ENCODE data around the gene LYPD8. TPM values are rescaled to one million over a fixed set of nuclear protein-coding genes. Genes with fewer than 3 reads are reported as not detected.

Gene LYPD8
- total RNA-seq, 5 donors from 2014 or later (not counting 1 experiment from before 2014, with no cell fraction given): not detected

- Mint-ChIP-seq H3K4me3 (no peak overlapping the region), H3K36me3 (no peaks in the 10 kb centered on the region), H3K27ac (no peak overlapping the region), H3K4me1 (no peaks in the 10 kb centered on the region), H3K9me3 (no peaks in the 10 kb centered on the region), H3K27me3 (peaks cover 8 to 16% of the 10 kb centered on the region in 2 donors)
- Histone ChIP-seq H3K4me3 (ENCODE audit: control insufficient read depth in 1 of 2, extremely low read depth in 1 of 2, low read length in 1 of 2) (no peak overlapping the region), H3K4me1 (ENCODE audit: control insufficient read depth in 1 of 2, extremely low read depth in 1 of 2, insufficient read depth in 2 of 2, low read length in 2 of 2) (no peaks in the 10 kb centered on the region), H3K27me3 (replicated peaks in 1 of 2; ENCODE audit: control insufficient read depth in 2 of 2, extremely low read depth in 1 of 2, insufficient read depth in 2 of 2, low read length in 1 of 2) (peaks cover 0 to 25% of the 10 kb centered on the region in 2 experiments), H3K36me3 (ENCODE audit: control insufficient read depth in 2 of 2, extremely low read depth in 1 of 2, insufficient read depth in 1 of 2, low read length in 1 of 2) (no peaks in the 10 kb centered on the region), H3K27ac (ENCODE audit: low read length) (no peak overlapping the region), H3K9me3 (no peaks in the 10 kb centered on the region)
- ATAC-seq (replicated peaks in 1 of 4) (no peak), DNase-seq (no peak)
- ChIA-PET POLR2A (no interaction called here), CTCF (no interaction called here)
- 95% methylated on average over 3 of the region's 4 CpGs for WGBS (ENCODE audit: insufficient coverage)
Measured at GRCh38 chr1:248787430-248787829, 31.9 kb upstream of the LYPD8 start.

GRCh38 chr1:248786156-248786555, 30.6 kb upstream of the LYPD8 start:
- Mint-ChIP-seq H3K36me3 (no peaks in the 10 kb centered on the region), H3K4me3 (no peak overlapping the region), H3K27ac (no peak overlapping the region), H3K4me1 (no peaks in the 10 kb centered on the region), H3K27me3 (peaks cover 14 to 28% of the 10 kb centered on the region in 2 donors), H3K9me3 (peaks cover 0 to 6% (median 5%) of the 10 kb centered on the region in 3 donors)
- H3K4me3 ChIP-seq (ENCODE audit: control insufficient read depth in 1 of 2, extremely low read depth in 1 of 2, low read length in 1 of 2): no peak overlapping the region
- ATAC-seq (replicated peaks in 1 of 4) (no peak), DNase-seq (no peak)
- H3K36me3 ChIP-seq (ENCODE audit: control insufficient read depth in 2 of 2, extremely low read depth in 1 of 2, insufficient read depth in 1 of 2, low read length in 1 of 2): no peaks in the 10 kb centered on the region
- CTCF ChIA-PET: no interaction called here
- peaks cover 0 to 26% of the 10 kb centered on the region in 2 experiments for H3K27me3 ChIP-seq (replicated peaks in 1 of 2; ENCODE audit: control insufficient read depth in 2 of 2, extremely low read depth in 1 of 2, insufficient read depth in 2 of 2, low read length in 1 of 2)
- WGBS (ENCODE audit: insufficient coverage): 44% methylated on average over 1 of the region's 3 CpGs
- POLR2A ChIA-PET: no interaction called here
- H3K4me1 ChIP-seq (ENCODE audit: control insufficient read depth in 1 of 2, extremely low read depth in 1 of 2, insufficient read depth in 2 of 2, low read length in 2 of 2): no peaks in the 10 kb centered on the region
- no peaks in the 10 kb centered on the region for H3K9me3 ChIP-seq
- H3K27ac ChIP-seq (ENCODE audit: low read length): no peak overlapping the region

- no peak for ATAC-seq (replicated peaks in 1 of 4)
- WGBS (ENCODE audit: insufficient coverage): 61% methylated on average over 2 of the region's 3 CpGs
- no peaks in the 10 kb centered on the region for H3K4me1 Mint-ChIP-seq
Measured at GRCh38 chr1:248783367-248783766, 27.8 kb upstream of the LYPD8 start.

GRCh38 chr1:248782416-248783141, 27.0 kb upstream of the LYPD8 start:
- no peaks in the 10 kb centered on the region for H3K4me1 Mint-ChIP-seq
- Histone ChIP-seq H3K9me3 (no peaks in the 10 kb centered on the region), H3K4me3 (ENCODE audit: control insufficient read depth in 1 of 2, extremely low read depth in 1 of 2, low read length in 1 of 2) (no peak overlapping the region), H3K27me3 (replicated peaks in 1 of 2; ENCODE audit: control insufficient read depth in 2 of 2, extremely low read depth in 1 of 2, insufficient read depth in 2 of 2, low read length in 1 of 2) (peaks cover 0 to 19% of the 10 kb centered on the region in 2 experiments), H3K4me1 (ENCODE audit: control insufficient read depth in 1 of 2, extremely low read depth in 1 of 2, insufficient read depth in 2 of 2, low read length in 2 of 2) (no peaks in the 10 kb centered on the region), H3K36me3 (ENCODE audit: control insufficient read depth in 2 of 2, extremely low read depth in 1 of 2, insufficient read depth in 1 of 2, low read length in 1 of 2) (no peaks in the 10 kb centered on the region), H3K27ac (ENCODE audit: low read length) (no peak overlapping the region)
- ATAC-seq (replicated peaks in 1 of 4) (no peak), DNase-seq (no peak)
- peaks cover 14 to 25% of the 10 kb centered on the region in 2 donors for H3K27me3 Mint-ChIP-seq
- H3K27ac Mint-ChIP-seq: no peak overlapping the region
- peaks cover 3 to 9% (median 8%) of the 10 kb centered on the region in 3 donors for H3K9me3 Mint-ChIP-seq
- H3K4me3 Mint-ChIP-seq: no peak overlapping the region
- WGBS (ENCODE audit: insufficient coverage): 91% methylated on average over 10 of the region's 16 CpGs
- ChIA-PET CTCF (no interaction called here), POLR2A (no interaction called here)
- no peaks in the 10 kb centered on the region for H3K36me3 Mint-ChIP-seq

More at GRCh38 chr1:248783367-248783766, 27.8 kb upstream of the LYPD8 start:
- no peaks in the 10 kb centered on the region for H3K9me3 ChIP-seq
- no peaks in the 10 kb centered on the region for H3K4me1 ChIP-seq (ENCODE audit: control insufficient read depth in 1 of 2, extremely low read depth in 1 of 2, insufficient read depth in 2 of 2, low read length in 2 of 2)
- ChIA-PET CTCF (no interaction called here), POLR2A (no interaction called here)
- no peak overlapping the region for H3K4me3 ChIP-seq (ENCODE audit: control insufficient read depth in 1 of 2, extremely low read depth in 1 of 2, low read length in 1 of 2)
- H3K4me3 Mint-ChIP-seq: no peak overlapping the region
- H3K9me3 Mint-ChIP-seq: peaks cover 0 to 9% (median 5%) of the 10 kb centered on the region in 3 donors
- no peak overlapping the region for H3K27ac Mint-ChIP-seq
- H3K36me3 Mint-ChIP-seq: no peaks in the 10 kb centered on the region
- peaks cover 14 to 28% of the 10 kb centered on the region in 2 donors for H3K27me3 Mint-ChIP-seq
- H3K27me3 ChIP-seq (replicated peaks in 1 of 2; ENCODE audit: control insufficient read depth in 2 of 2, extremely low read depth in 1 of 2, insufficient read depth in 2 of 2, low read length in 1 of 2): peaks cover 0 to 22% of the 10 kb centered on the region in 2 experiments
- H3K27ac ChIP-seq (ENCODE audit: low read length): no peak overlapping the region
- no peaks in the 10 kb centered on the region for H3K36me3 ChIP-seq (ENCODE audit: control insufficient read depth in 2 of 2, extremely low read depth in 1 of 2, insufficient read depth in 1 of 2, low read length in 1 of 2)
- DNase-seq: no peak

DNA sequence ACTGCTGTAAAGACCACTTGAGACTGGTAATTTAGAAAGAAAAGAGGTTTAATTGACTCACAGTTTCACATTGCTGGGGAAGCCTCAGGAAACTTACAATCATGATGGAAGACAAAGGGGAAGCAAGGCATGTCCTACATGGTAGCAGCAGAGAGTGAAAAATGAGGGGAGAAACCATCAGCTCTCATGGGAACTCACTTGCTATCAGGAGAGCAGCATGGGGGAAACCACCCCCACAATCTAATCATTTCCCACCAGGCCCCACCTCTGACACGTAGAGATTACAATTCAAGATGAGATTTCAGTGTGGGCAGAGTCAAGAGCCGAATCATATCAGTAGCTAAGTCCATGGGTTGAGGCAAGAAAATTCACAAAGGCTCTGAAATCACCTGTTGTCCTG, 23.8 kb upstream of the LYPD8 start:
- Histone ChIP-seq H3K27ac (ENCODE audit: low read length) (no peak overlapping the region), H3K36me3 (ENCODE audit: control insufficient read depth in 2 of 2, extremely low read depth in 1 of 2, insufficient read depth in 1 of 2, low read length in 1 of 2) (no peaks in the 10 kb centered on the region), H3K9me3 (no peaks in the 10 kb centered on the region), H3K4me1 (ENCODE audit: control insufficient read depth in 1 of 2, extremely low read depth in 1 of 2, insufficient read depth in 2 of 2, low read length in 2 of 2) (no peaks in the 10 kb centered on the region), H3K4me3 (ENCODE audit: control insufficient read depth in 1 of 2, extremely low read depth in 1 of 2, low read length in 1 of 2) (no peak overlapping the region), H3K27me3 (replicated peaks in 1 of 2; ENCODE audit: control insufficient read depth in 2 of 2, extremely low read depth in 1 of 2, insufficient read depth in 2 of 2, low read length in 1 of 2) (peaks cover 0 to 20% of the 10 kb centered on the region in 2 experiments)
- no peak overlapping the region for H3K4me3 Mint-ChIP-seq
- ATAC-seq (replicated peaks in 1 of 4) (no peak), DNase-seq (no peak)
- H3K27me3 Mint-ChIP-seq: peaks cover 14 to 24% of the 10 kb centered on the region in 2 donors
- no peaks in the 10 kb centered on the region for H3K36me3 Mint-ChIP-seq
- POLR2A ChIA-PET: interaction anchor here in 1 of 2 donors (0.6 kb wide), 1 partner anchor 883 kb away, joined by 3 read pairs; no protein-coding TSS in a partner anchor
- H3K4me1 Mint-ChIP-seq: no peaks in the 10 kb centered on the region
- H3K27ac Mint-ChIP-seq: no peak overlapping the region
- CTCF ChIA-PET: no interaction called here
- H3K9me3 Mint-ChIP-seq: peaks cover 15 to 22% (median 15%) of the 10 kb centered on the region in 3 donors
- 89% methylated on average over 1 of the region's 2 CpGs for WGBS (ENCODE audit: insufficient coverage)

DNA sequence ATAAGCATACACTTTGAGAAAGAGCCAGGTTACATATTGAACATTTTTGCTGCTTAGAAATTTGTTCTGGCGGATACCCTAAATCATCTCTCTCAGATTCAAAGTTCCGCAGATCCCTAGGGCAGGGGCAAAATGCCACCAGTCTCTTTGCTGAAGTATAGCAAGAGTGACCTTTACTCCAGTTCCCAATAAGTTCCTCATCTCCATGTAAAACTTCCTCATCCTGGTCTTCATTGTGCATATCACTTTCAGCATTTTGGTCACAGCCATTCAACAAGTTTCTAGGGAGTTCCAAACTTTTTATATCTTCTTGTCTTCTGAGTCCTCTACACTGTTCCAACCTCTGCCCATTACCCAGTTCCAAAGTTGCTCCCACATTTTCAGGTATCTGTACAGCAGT, 23.3 kb upstream of the LYPD8 start:
- H3K36me3 ChIP-seq (ENCODE audit: control insufficient read depth in 2 of 2, extremely low read depth in 1 of 2, insufficient read depth in 1 of 2, low read length in 1 of 2): no peaks in the 10 kb centered on the region
- H3K27ac ChIP-seq (ENCODE audit: low read length): no peak overlapping the region
- no peaks in the 10 kb centered on the region for H3K4me1 ChIP-seq (ENCODE audit: control insufficient read depth in 1 of 2, extremely low read depth in 1 of 2, insufficient read depth in 2 of 2, low read length in 2 of 2)
- H3K36me3 Mint-ChIP-seq: no peaks in the 10 kb centered on the region
- peaks cover 0 to 17% of the 10 kb centered on the region in 2 experiments for H3K27me3 ChIP-seq (replicated peaks in 1 of 2; ENCODE audit: control insufficient read depth in 2 of 2, extremely low read depth in 1 of 2, insufficient read depth in 2 of 2, low read length in 1 of 2)
- DNase-seq (no peak), ATAC-seq (replicated peaks in 1 of 4) (no peak)
- peaks cover 14 to 20% of the 10 kb centered on the region in 2 donors for H3K27me3 Mint-ChIP-seq
- 100% methylated on average over 2 of the region's 2 CpGs for WGBS (ENCODE audit: insufficient coverage)
- H3K27ac Mint-ChIP-seq: no peak overlapping the region
- no peak overlapping the region for H3K4me3 ChIP-seq (ENCODE audit: control insufficient read depth in 1 of 2, extremely low read depth in 1 of 2, low read length in 1 of 2)
- no peaks in the 10 kb centered on the region for H3K4me1 Mint-ChIP-seq
- H3K9me3 Mint-ChIP-seq: peaks cover 15 to 22% (median 15%) of the 10 kb centered on the region in 3 donors
- ChIA-PET CTCF (no interaction called here), POLR2A (no interaction called here)
- no peak overlapping the region for H3K4me3 Mint-ChIP-seq
- H3K9me3 ChIP-seq: no peaks in the 10 kb centered on the region

Data from T-cell (primary cell).